Measurements from ENCODE around the gene GMCL1.

DNA sequence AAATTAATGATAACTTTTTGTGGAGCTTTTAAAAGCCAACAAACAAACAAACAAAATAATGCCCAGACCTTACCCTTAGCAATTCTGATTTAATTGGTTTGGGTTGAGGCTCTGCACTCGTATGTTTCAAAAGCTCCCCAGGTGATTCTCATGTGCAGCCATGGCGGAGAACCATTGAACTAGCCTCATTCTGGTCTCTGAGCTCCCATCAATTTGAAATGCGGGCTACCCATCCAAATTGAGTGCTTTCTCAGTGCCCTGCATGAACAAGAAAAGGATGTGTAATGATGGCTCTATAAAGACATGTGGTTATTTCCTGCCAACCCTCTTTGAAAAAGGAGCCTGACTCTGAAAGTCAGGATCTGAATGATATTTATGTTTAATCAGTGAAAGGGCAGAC is 93.7 kb downstream of the GMCL1 start:
- TF ChIP-seq POLR2A (IDR thresholded peaks at IDR 0.05) (no peak), EP300 (IDR thresholded peaks at IDR 0.05) (no peak)
- TF ChIP-seq, protein P1, sequence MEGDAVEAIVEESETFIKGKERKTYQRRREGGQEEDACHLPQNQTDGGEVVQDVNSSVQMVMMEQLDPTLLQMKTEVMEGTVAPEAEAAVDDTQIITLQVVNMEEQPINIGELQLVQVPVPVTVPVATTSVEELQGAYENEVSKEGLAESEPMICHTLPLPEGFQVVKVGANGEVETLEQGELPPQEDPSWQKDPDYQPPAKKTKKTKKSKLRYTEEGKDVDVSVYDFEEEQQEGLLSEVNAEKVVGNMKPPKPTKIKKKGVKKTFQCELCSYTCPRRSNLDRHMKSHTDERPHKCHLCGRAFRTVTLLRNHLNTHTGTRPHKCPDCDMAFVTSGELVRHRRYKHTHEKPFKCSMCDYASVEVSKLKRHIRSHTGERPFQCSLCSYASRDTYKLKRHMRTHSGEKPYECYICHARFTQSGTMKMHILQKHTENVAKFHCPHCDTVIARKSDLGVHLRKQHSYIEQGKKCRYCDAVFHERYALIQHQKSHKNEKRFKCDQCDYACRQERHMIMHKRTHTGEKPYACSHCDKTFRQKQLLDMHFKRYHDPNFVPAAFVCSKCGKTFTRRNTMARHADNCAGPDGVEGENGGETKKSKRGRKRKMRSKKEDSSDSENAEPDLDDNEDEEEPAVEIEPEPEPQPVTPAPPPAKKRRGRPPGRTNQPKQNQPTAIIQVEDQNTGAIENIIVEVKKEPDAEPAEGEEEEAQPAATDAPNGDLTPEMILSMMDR (IDR thresholded peaks at IDR 0.05): no peak
